Fibroblast of mammary gland (primary cell): Measurements from ENCODE around the gene PLA2G4B.

Experiments used
- DNase-seq: peaks from one replicate; pipeline ENCODE4 v3.0.0-alpha.2; 2010; ENCODE audit warnings: low read depth
- H3K4me3 ChIP-seq: 2 replicates; pipeline ENCODE4 v1.5.1; 2011; ENCODE audit warnings: low read depth, mild to moderate bottlenecking, low read length, moderate library complexity; ENCODE audit not compliant: control insufficient read depth
- CTCF ChIP-seq: conservative IDR thresholded peaks from 2 replicates; pipeline ENCODE4 v1.5.1; 2011; ENCODE audit warnings: low read depth, low read length, inconsistent platforms; ENCODE audit not compliant: control insufficient read depth, insufficient read depth

The PLA2G4B gene

GRCh38 chr15:41792000-41792637, 46.5 kb upstream of the PLA2G4B start:
- H3K4me3 ChIP-seq, result no peak overlapping the region

GRCh38 chr15:41794081-41794480, 44.6 kb upstream of the PLA2G4B start:
- no peak overlapping the region for H3K4me3 ChIP-seq
- TF ChIP-seq CTCF, result no peak
- DNase-seq, result peak; percentile 50

More at GRCh38 chr15:41792000-41792637, 46.5 kb upstream of the PLA2G4B start:
- no peak for DNase-seq
- no peak for TF ChIP-seq CTCF

- H3K4me3 ChIP-seq, result no peak overlapping the region
- peak; percentile 89 for DNase-seq
- TF ChIP-seq CTCF, result no peak
These were observed 42.4 kb upstream of the PLA2G4B start for GRCh38 chr15:41795996-41796856.

GRCh38 chr15:41797201-41797944, 41.3 kb upstream of the PLA2G4B start:
- TF ChIP-seq CTCF, result no peak
- H3K4me3 ChIP-seq, result no peak overlapping the region
- DNase-seq, result no peak

GRCh38 chr15:41798607-41799487, 39.8 kb upstream of the PLA2G4B start:
- no peak overlapping the region for H3K4me3 ChIP-seq
- no peak for TF ChIP-seq CTCF
- DNase-seq, result peak; percentile 41

- TF ChIP-seq CTCF, result no peak
- DNase-seq, result no peak
- H3K4me3 ChIP-seq, result no peak overlapping the region
These were observed 39.2 kb upstream of the PLA2G4B start for GRCh38 chr15:41799488-41799805.
